GM19395 (cell line): Measurements from ENCODE around the gene TSN.
A peak's percentile ranks its signal among the peaks of the same experiment; 100 is the strongest.
"Not testable (repeated sequence)": the region's sequence is repeated elsewhere in the genome, so short reads cannot be mapped to it uniquely, and the experiment has no call there.

Experiments used
- ATAC-seq: cut with Tn5 transposase; IDR thresholded peaks from one replicate; pipeline ENCODE4 v1.9.1; 2021; ENCODE audit warnings: mild to moderate bottlenecking, moderate library complexity; ENCODE audit not compliant: unreplicated experiment

The TSN gene

DNA sequence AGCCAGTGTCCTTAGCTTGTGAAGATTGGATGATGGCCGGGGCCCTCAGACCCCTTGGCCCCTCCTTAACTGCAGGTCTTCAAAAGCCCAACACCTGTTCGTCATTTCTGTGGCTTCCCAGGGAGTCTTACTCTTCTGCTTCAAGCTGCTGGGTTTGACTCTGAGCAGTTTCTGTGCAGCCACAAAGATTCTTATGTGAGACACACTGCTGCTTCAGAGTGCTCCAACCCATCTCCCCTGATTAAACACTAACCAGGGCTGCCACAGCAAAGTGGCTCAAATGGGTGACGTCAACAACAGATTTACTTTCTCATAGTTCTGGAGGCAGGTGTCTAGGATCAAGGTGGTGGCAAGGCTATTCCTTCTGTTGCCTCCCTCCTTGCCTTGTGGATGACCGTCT is 40.8 kb downstream of the TSN start:
- peak; percentile 92 for ATAC-seq

DNA sequence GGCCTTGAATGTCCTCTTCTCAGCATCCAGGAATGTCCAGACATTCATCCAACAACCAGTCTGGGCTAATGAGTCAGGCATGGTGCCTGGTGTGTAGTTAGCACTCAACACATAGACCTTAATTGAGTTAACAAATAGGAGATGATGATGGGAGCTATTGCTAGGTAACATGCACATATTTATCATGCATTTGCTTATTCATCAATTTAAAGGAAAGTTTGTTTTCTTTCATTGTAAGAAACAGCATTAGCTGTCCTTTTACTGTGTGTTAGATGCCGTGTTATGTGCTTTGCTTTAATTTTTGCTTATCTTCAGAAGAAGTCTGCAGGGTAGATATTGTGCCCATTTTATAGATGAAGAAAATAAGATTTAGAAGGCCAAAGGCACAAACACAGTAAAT is 43.2 kb downstream of the TSN start:
- ATAC-seq: no peak

DNA sequence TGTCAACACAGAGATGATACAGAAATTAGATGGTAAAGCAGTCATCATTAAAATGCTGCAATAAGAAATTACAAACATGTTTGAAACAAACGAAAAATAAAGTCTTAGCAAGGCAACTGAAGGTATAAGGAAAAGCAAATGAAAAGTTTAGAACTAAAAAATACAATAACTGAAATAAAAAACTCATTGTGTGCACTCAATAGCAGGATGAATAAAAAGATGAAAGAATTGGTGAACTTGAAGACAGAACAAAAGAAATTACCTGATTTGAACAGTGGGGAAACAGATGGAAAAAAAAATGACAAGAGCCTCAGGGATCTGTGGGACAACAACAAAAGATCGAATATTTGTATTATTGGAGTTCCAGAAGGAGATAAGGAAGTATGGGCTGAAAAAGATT is 46.5 kb downstream of the TSN start:
- no peak for ATAC-seq

DNA sequence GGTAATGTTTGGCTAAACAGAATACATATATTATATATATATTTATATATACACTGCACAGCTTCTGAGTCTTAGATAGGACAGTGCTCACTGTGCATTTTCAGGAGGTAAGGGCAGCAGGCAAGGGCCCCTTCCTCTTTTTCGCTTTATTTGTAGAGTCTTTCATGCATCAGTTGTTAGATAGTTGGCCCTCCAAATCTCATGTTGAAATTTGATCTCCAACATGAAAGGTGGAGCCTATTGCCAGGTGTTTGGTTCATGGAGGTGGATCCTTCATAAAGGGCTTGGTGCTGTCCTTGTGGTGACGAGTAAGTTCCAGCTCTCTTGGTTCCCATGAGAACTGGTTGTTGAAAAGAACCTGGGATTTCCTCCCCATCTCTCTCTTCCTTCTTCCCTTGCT is 48.1 kb downstream of the TSN start:
- ATAC-seq: no peak

DNA sequence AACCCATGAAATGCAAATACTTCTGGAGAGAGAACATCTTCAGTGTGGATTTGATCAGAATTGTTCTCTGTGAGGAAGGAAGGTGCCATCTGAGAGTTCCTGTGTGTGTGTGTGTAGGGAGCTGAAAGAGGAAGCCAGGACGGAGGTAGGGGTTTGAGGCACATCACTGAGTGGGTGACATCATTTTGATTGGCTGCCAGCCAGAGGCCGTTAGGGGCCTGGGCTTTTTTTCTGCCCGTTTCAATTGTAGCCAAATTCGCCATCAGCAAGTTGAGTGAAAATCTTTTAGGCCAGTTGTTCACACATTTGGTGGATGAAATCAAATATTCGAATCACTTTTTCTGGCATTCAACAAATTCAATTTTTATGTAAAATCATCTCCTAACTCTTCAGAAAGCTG is 48.9 kb downstream of the TSN start:
- peak; percentile 83 for ATAC-seq

DNA sequence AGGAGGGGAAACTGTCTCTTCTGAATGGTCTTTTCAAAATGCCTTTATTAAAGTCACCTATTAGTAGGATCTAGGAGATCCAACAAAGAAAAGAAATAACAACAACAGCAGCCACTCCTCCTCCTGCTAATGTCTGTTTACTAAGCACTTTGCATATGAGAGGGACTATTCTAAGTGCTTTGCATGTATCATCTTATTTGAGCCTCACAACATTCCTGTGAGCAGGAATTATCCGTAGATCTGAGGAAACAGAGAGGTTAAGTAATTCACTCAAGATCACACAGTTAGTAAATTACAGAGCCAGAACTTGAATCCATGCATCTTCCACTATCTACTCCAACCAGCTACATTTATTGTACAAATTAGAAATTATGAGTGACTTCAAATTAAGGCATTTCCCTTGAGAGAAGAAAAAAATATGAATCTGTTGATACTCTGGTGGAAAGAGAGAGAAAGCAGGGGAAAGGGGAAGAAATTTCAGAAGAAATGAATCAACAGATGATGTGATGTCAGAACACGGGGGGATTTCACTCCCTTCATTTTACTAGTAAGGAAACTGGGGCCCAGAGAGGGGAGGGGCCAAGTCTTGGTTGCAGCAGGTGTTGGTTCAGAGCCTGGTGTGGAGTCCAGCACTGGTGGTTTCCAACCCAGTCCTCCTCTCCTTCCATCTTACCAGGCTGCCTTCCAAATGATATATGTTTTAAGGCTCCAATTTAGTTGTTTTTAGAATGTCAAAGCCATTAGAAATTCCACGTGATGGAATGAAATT is 49.7 kb downstream of the TSN start:
- no peak for ATAC-seq

DNA sequence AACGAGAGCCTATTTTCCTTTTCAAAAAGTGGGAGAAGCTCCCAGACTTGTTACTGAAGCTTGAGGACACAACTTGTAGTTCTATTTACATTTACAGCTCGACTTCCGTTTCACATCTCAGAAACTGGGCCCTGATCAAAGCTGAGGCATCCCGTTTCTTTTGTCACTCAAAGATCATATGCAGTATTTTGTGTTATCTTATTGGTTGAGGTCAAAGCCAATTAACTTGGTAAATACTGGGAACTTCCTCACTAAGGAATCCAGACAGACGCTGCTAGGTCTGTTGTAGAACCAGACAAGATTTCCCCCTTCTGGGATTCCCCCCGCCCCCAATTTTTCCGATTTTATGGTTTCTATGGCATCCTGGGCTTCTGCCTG is 50.3 kb downstream of the TSN start:
- no peak for ATAC-seq

DNA sequence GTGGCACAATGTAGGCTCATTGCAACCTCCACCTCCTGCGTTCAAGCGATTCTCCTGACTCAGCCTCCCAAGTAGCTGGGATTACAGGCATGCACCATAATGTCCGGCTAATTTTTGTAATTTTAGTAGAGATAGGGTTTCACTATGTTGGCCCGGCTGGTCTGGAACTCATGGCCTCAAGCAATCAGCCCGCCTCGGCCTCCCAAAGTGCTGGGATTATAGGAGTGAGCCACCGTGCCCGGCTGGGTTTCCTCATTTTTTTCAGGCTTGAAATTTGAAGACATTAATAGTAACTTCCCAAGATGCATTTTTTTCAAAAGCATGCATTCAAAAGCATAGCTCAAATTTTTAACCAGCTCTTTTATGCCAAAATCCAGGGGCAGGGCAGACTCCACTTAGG is 52.3 kb downstream of the TSN start:
- ATAC-seq: not testable (repeated sequence)

DNA sequence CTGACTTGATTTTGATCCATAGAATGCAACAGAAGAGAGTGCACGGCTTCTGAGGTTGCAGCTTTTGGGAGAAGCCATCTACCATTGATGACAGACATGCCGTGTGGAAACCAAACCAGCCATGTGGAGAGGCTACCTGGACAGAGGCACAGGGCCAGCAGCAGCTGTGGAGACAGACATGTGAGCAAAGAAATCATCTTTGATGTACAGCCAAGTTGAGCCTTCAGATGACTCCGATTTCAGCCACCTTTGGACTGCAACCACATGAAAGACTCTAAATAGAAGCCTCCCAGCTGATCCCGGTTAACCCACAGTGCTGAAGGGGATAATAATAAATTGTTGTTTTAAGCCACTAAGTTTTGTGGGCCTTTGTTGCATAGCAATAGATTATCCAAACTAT is 54.2 kb downstream of the TSN start:
- ATAC-seq: no peak

DNA sequence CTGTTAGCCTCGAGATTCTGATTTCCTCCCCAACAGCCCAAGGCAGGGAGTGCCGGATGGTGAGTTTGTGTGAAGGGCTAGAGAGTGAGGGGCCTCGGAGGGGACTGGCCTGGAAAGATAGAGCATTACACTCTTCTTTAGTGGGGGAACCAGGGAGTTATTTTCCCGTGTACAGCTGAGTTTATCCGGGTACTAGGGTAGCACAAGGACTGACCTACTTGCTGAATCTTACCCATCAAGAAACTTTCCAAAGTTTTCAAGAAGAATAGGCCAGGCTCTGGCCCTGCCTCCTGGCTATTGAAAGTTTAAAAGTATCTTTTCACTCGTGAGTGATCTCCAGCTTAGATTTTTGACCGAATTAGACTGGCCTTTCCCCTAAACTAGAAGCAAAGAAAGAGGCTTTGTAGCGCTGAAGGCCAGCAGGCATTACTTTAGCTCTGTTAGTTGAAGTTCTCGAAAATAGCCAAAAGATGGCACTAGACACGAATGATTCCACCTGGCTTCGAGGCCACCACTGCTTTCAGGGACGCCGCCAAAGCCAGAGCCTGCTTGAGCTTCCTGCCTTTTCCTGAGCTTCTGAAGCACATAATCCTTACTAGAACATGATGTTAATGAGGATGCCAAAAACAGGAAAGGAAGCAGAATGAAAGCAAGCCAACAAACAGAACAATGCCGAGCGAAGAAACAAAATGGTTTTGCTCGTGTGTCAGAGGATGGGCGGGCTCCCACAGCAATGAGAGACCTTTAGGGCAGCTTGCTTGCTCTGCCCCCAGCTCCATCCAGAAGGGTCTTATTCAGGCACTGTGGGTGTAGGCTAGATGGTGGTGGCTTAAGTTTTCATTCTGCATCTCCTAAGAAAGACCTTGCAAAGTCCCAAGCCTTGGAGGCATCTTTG is 55.8 kb downstream of the TSN start:
- ATAC-seq: peak; percentile 95

DNA sequence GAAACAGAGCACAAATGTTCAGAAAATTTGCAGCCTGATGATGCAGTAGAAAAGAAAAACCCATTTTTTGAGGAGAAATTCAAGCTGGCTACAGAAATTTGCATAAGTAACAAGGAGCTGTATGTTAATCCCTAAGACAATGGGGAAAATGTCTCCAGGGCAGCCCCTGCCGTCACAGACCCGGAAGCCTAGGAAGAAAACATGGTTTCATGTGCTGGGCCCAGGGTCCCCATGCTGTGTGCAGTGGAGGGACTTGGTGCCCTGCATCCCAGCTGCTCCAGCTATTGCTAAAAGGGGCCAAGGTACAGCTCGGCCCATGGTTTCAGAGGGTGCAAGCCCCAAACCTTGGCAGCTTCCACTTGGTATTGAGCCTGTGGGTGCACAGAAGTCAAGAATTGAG is 57.6 kb downstream of the TSN start:
- ATAC-seq: not testable (repeated sequence)

DNA sequence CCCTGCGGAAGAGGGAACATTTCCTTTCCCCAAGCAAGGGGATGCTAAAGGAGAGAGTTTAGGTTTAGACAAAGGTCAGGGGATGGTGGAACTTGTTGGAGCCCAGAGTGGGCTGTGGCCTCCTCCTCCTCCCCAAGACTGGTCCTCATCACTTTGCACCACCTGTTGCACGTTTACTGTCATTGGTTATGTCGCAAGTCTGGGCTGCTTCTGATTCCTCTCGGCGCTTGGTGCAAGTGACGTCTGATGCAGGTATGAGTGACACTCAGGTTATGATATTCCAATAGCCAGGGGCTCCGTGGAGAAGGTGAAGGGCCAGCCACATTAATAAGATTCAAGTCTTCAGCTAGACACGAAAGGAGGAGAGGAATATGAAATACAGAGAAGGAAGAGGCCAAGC is 59.8 kb downstream of the TSN start:
- ATAC-seq: no peak

DNA sequence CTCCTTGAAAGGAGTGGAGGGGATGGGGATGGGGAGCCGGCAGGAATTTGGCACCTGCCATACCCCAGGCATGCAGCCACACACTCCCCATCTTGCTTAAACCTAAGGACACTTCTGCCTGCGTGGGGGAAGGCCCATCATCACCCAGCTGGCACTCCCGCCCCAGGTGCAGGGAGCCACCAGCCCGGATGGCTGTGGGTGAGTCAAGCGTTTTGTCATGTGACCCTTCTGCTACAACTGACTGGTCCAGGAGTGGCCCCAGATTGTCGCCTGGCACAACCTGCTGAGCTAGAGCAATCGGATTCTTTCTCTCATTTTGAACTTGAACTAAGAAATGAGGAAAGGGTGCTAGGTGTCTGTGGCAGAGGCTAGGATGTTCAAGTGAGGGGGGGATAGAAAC is 61.3 kb downstream of the TSN start:
- no peak for ATAC-seq

DNA sequence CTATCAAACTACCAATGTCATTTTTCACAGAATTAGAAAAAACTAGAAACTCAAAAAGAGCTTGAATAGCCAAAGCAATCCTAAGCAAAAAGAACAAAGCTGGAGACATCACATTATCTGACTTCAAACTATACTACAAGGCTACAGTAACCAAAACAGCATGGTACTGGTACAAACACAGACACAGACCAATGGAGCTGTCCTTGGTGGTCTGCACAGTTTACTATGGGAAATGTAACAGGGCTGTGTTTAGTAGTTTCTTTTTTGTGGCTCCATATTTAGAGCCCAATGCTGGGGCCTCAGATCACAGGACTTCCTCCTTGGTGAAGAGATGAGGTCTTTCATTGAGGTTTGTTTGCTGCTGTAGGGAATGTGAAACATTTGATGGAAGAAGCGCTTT is 61.9 kb downstream of the TSN start:
- not testable (repeated sequence) for ATAC-seq
